Thoracic aorta (tissue), 2 donors: Measurements from ENCODE around the gene LUZP4. TPM values are rescaled to one million over a fixed set of nuclear protein-coding genes. Genes with fewer than 3 reads are reported as not detected.
"Not testable (repeated sequence)": the region's sequence is repeated elsewhere in the genome, so short reads cannot be mapped to it uniquely, and the experiment has no call there.

Experiments
- ATAC-seq: fragments of 150-250 bp; one replicate; pipeline ENCODE4 v1.8.0; 2017; ENCODE audit warnings: low read depth; ENCODE audit not compliant: insufficient number of reproducible peaks, low FRiP score
- DNase-seq: peaks from one replicate; pipeline ENCODE4 v3.0.0-alpha.2; 2020; ENCODE audit warnings: low spot score
- H3K27ac ChIP-seq, 2 donors: fragments of 200-600 bp; sonication (generic); 1 replicate in 1 of 2; 2 replicates in 1 of 2; pipeline ENCODE4 v1.5.1; 2016; ENCODE audit warnings: mild to moderate bottlenecking in 2 of 2, moderate library complexity in 2 of 2
- H3K27me3 ChIP-seq: fragments of 200-600 bp; sonication (generic); replicated peaks from 2 replicates; pipeline ENCODE4 v1.6.0; 2016; ENCODE audit warnings: mild to moderate bottlenecking; ENCODE audit not compliant: insufficient read depth
- H3K36me3 ChIP-seq: fragments of 200-600 bp; sonication (generic); one replicate; pipeline ENCODE4 v1.5.1; 2016
- H3K4me1 ChIP-seq, 2 donors: fragments of 200-600 bp; sonication (generic); 1 replicate in 1 of 2; 2 replicates in 1 of 2; pipeline versions ENCODE4 v1.5.1 to v1.6.0; 2016; ENCODE audit warnings: low read depth in 2 of 2, mild to moderate bottlenecking in 1 of 2; ENCODE audit not compliant: control insufficient read depth in 1 of 2
- H3K4me3 ChIP-seq: fragments of 200-600 bp; sonication (generic); 2 replicates; pipeline ENCODE4 v1.5.1; 2016; ENCODE audit warnings: mild to moderate bottlenecking
- H3K9me3 ChIP-seq: fragments of 200-600 bp; sonication (generic); 2 replicates; pipeline ENCODE4 v1.5.1; 2016
- CTCF ChIP-seq: fragments of 200-600 bp; sonication (generic); IDR thresholded peaks from one replicate; pipeline ENCODE4 v1.5.1; 2019; ENCODE audit warnings: antibody characterized with exemption
- total RNA-seq, 2 donors: library from RNA; depleted of rRNA; stranded (reverse); fragments of >200 nt; gene quantifications; one replicate each; pipeline versions ENCODE4 v1.1.0 to v1.2.3, GENCODE V29; 2016

Gene LUZP4
- total RNA-seq, 2 donors from 2014 or later: not detected

GRCh38 chrX:115318139-115318538 is 28.6 kb downstream of the LUZP4 start:
- H3K4me3 ChIP-seq: no peak overlapping the region
- H3K9me3 ChIP-seq: no peaks in the 10 kb centered on the region
- TF ChIP-seq CTCF: no peak
- H3K4me1 ChIP-seq: no peaks in the 10 kb centered on the region
- H3K36me3 ChIP-seq: no peaks in the 10 kb centered on the region
- no peak overlapping the region for H3K27ac ChIP-seq
- no peaks in the 10 kb centered on the region for H3K27me3 ChIP-seq
- ATAC-seq: no peak
- no peak for DNase-seq

- ATAC-seq (no peak), DNase-seq (no peak)
- Histone ChIP-seq H3K4me3 (no peak overlapping the region), H3K4me1 (no peaks in the 10 kb centered on the region), H3K9me3 (no peaks in the 10 kb centered on the region), H3K36me3 (no peaks in the 10 kb centered on the region), H3K27me3 (no peaks in the 10 kb centered on the region), H3K27ac (no peak overlapping the region)
- TF ChIP-seq CTCF: no peak
Measured at GRCh38 chrX:115322375-115322774, 32.9 kb downstream of the LUZP4 start.

- H3K27ac ChIP-seq: peak overlapping the region in 1 of 2 donors; percentile 47
- no peak for TF ChIP-seq CTCF
- no peak overlapping the region for H3K4me3 ChIP-seq
- ATAC-seq (no peak), DNase-seq (no peak)
- H3K36me3 ChIP-seq: no peaks in the 10 kb centered on the region
- no peaks in the 10 kb centered on the region for H3K4me1 ChIP-seq
- H3K27me3 ChIP-seq: no peaks in the 10 kb centered on the region
- no peaks in the 10 kb centered on the region for H3K9me3 ChIP-seq
Measured at GRCh38 chrX:115324194-115324593, 34.7 kb downstream of the LUZP4 start.

- not testable (repeated sequence) for H3K36me3 ChIP-seq, DNase-seq, ATAC-seq, H3K9me3 ChIP-seq, H3K4me3 ChIP-seq, H3K27me3 ChIP-seq, H3K27ac ChIP-seq
- peaks cover 0 to 23% of the 10 kb centered on the region in 2 donors for H3K4me1 ChIP-seq
Measured at GRCh38 chrX:115329282-115329681, 39.8 kb downstream of the LUZP4 start.

- Histone ChIP-seq H3K9me3 (no peaks in the 10 kb centered on the region), H3K27ac (peak overlapping the region; percentile 61 to 64), H3K36me3 (no peaks in the 10 kb centered on the region), H3K27me3 (no peaks in the 10 kb centered on the region), H3K4me1 (peaks cover 0 to 32% of the 10 kb centered on the region in 2 donors), H3K4me3 (peak overlapping the region; percentile 45)
- DNase-seq (no peak), ATAC-seq (peak; percentile 73)
- peak; percentile 67 for TF ChIP-seq CTCF
Measured at GRCh38 chrX:115330498-115331168, 41.1 kb downstream of the LUZP4 start.

GRCh38 chrX:115332832-115333231 is 43.3 kb downstream of the LUZP4 start:
- H3K27ac ChIP-seq: peak overlapping the region; percentile 63 to 73
- ATAC-seq (no peak), DNase-seq (no peak)
- no peaks in the 10 kb centered on the region for H3K9me3 ChIP-seq
- H3K4me3 ChIP-seq: no peak overlapping the region
- H3K36me3 ChIP-seq: no peaks in the 10 kb centered on the region
- no peaks in the 10 kb centered on the region for H3K27me3 ChIP-seq
- no peak for TF ChIP-seq CTCF
- H3K4me1 ChIP-seq: peaks cover 0 to 39% of the 10 kb centered on the region in 2 donors
